Osteoblast (primary cell): ENCODE data around the gene GPR107. TPM values are rescaled to one million over a fixed set of nuclear protein-coding genes. Genes with fewer than 3 reads are reported as not detected.
A peak's percentile ranks its signal among the peaks of the same experiment; 100 is the strongest.
"Not testable (repeated sequence)": the region's sequence is repeated elsewhere in the genome, so short reads cannot be mapped to it uniquely, and the experiment has no call there.

Experiments
- DNase-seq: peaks from one replicate; pipeline ENCODE4 v3.0.0; 2011; ENCODE audit warnings: low spot score, mixed read lengths; ENCODE audit not compliant: insufficient read length; ENCODE audit errors: missing footprints
- H2AFZ ChIP-seq: 2 replicates; pipeline ENCODE4 v1.6.0; 2011; ENCODE audit warnings: mild to moderate bottlenecking, low read length
- H3K27ac ChIP-seq: 2 replicates; pipeline ENCODE4 v1.5.1; 2011; ENCODE audit warnings: mild to moderate bottlenecking, low read depth, low read length, moderate library complexity
- H3K27me3 ChIP-seq: 2 replicates; pipeline ENCODE4 v1.6.0; 2012; ENCODE audit warnings: mild to moderate bottlenecking, control low read depth, inconsistent platforms, low read length, moderate library complexity; ENCODE audit not compliant: insufficient read depth
- H3K36me3 ChIP-seq: 2 replicates; pipeline ENCODE4 v1.5.1; 2011; ENCODE audit warnings: mild to moderate bottlenecking, low read length, control low read depth, moderate library complexity; ENCODE audit not compliant: insufficient read depth
- H3K4me1 ChIP-seq: 2 replicates; pipeline ENCODE4 v1.5.1; 2011; ENCODE audit warnings: mild to moderate bottlenecking, low read length, control low read depth, moderate library complexity; ENCODE audit not compliant: insufficient read depth
- H3K4me2 ChIP-seq: 2 replicates; pipeline ENCODE4 v1.6.0; 2011; ENCODE audit warnings: mild to moderate bottlenecking, low read length; ENCODE audit not compliant: insufficient read depth
- H3K4me3 ChIP-seq: fragments of 200-600 bp; sonication (generic); 3 replicates; pipeline ENCODE4 v1.5.1; 2012; ENCODE audit warnings: mild to moderate bottlenecking, low read length, inconsistent platforms; ENCODE audit not compliant: insufficient read depth
- H3K79me2 ChIP-seq: 2 replicates; pipeline ENCODE4 v1.6.0; 2012; ENCODE audit warnings: mild to moderate bottlenecking, low read length, control low read depth, inconsistent platforms; ENCODE audit not compliant: insufficient read depth
- H3K9me3 ChIP-seq: 2 replicates; pipeline ENCODE4 v1.5.1; 2011; ENCODE audit warnings: low read depth, low read length, control low read depth
- H4K20me1 ChIP-seq: 2 replicates; pipeline ENCODE4 v1.6.0; 2012; ENCODE audit warnings: mild to moderate bottlenecking, low read length, control low read depth; ENCODE audit not compliant: insufficient read depth
- total RNA-seq: library from RNA; depleted of rRNA; stranded (reverse); fragments of >200 nt; gene quantifications from 2 replicates; pipeline ENCODE4 v1.2.3, GENCODE V29; 2012
- TF ChIP-seq, protein P1 (sequence below): IDR thresholded peaks from 2 replicates; pipeline ENCODE4 v1.5.1; 2011; ENCODE audit warnings: mild to moderate bottlenecking, low read depth, low read length, moderate library complexity; ENCODE audit errors: extremely low read depth

Gene GPR107
- total RNA-seq, 1 donor: 25.3 TPM

DNA sequence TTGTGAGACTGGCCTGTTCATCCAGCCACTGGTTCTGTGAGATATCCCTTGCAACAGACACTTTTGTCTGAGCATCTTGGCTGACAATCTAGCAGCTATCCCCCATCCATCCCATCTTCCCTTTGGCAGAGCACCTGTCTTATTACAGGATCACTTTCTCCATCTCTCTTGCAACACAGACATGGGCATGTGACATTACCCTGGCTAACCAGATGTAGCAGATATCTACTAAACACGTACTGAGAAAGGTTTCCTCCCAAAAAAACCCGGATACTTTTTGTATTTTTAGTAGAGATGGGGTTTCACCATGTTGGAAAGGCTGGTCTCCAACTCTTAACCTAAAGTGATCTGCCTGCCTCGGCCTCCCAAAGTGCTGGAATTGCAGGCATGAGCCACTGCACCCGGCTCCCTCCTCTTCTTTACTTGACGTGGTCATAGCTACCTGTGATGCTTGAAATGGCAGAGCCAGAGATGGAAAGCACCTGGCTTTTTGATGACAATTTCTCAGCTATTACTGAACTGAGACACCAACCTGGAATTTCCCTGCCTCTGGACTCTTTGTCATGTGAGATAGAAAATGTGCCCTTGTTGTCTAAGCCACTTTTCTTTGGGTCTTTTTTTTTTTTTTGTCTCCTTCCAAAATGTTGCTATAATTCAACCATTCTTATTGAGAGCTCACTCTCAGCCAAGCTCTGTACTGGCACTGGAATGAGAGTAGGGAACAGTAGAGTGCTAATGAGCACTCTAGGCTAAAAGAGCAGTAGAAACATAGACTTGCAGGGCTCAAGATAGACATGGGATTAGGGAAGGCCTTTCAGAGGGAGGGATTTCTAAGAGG is 43.3 kb upstream of the GPR107 start:
- Histone ChIP-seq H3K79me2 (peaks cover 29% of the 10 kb centered on the region), H4K20me1 (peaks cover 22% of the 10 kb centered on the region), H3K27ac (no peak overlapping the region), H3K27me3 (no peaks in the 10 kb centered on the region), H3K4me2 (no peak overlapping the region), H3K4me3 (no peak overlapping the region), H3K4me1 (no peaks in the 10 kb centered on the region), H3K36me3 (no peaks in the 10 kb centered on the region), H2AFZ (no peak overlapping the region), H3K9me3 (peaks cover 2% of the 10 kb centered on the region)
- TF ChIP-seq, protein P1, sequence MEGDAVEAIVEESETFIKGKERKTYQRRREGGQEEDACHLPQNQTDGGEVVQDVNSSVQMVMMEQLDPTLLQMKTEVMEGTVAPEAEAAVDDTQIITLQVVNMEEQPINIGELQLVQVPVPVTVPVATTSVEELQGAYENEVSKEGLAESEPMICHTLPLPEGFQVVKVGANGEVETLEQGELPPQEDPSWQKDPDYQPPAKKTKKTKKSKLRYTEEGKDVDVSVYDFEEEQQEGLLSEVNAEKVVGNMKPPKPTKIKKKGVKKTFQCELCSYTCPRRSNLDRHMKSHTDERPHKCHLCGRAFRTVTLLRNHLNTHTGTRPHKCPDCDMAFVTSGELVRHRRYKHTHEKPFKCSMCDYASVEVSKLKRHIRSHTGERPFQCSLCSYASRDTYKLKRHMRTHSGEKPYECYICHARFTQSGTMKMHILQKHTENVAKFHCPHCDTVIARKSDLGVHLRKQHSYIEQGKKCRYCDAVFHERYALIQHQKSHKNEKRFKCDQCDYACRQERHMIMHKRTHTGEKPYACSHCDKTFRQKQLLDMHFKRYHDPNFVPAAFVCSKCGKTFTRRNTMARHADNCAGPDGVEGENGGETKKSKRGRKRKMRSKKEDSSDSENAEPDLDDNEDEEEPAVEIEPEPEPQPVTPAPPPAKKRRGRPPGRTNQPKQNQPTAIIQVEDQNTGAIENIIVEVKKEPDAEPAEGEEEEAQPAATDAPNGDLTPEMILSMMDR: no peak
- peak; percentile 14 for DNase-seq

DNA sequence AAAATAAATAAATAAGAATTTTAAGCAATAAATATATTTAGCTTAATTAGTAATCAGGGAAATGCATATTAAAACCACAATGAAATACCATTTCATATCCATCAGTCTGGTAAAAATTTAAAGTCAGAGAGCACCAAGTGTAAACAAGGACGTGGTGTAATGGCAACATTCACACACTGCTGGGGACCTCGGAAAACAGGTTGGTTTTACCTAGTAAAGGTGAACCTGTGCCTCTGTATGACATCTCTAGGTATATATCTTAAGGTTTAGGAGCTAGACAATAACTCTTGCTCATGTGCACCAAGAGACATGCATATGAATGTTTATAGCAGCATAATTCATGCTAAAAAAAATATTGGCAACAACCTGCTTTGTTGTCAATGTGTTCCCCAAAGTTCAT is 40.4 kb upstream of the GPR107 start:
- peaks cover 31% of the 10 kb centered on the region for H3K79me2 ChIP-seq

DNA sequence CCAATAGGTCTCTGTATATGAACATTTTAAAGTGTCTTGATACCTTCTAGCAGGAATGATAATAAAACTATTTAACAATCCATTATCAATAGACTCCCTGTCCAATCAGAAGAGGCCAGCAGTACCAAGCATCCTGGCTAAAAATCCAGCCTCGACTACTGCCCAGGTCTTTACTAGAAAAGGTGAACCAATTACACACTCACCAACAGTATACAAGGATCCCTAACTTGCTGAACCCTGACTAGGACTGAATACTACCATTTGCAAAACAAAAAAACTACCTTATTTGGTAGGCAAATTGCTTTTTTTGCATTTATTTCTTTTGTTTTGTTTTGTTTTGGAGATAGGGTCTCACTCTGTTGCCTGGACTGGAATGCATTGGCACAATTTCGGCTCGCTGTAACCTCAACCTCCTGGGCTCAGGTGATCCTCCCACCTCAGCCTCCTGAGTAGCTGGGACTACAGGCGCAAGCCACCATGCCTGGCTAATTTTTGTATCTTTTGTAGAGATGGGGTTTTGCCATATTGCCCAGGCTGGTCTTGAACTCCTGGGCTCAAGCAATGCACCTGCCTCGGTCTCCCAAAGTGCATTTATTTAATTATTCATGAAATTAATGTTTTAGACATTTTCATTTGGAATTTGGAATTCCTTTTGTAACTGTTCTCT is 38.2 kb upstream of the GPR107 start:
- H3K27me3 ChIP-seq: no peaks in the 10 kb centered on the region
- no peak overlapping the region for H3K4me3 ChIP-seq
- H3K4me1 ChIP-seq: peaks cover 8% of the 10 kb centered on the region
- TF ChIP-seq, protein P1: no peak
- peaks cover 4% of the 10 kb centered on the region for H3K9me3 ChIP-seq
- no peak for DNase-seq
- peaks cover 21% of the 10 kb centered on the region for H4K20me1 ChIP-seq
- H3K36me3 ChIP-seq: no peaks in the 10 kb centered on the region
- H3K27ac ChIP-seq: no peak overlapping the region
- H3K4me2 ChIP-seq: no peak overlapping the region
- no peak overlapping the region for H2AFZ ChIP-seq
- H3K79me2 ChIP-seq: peaks cover 20% of the 10 kb centered on the region

More for the DNA sequence above, 40.4 kb upstream of the GPR107 start:
- Histone ChIP-seq H3K4me3 (no peak overlapping the region), H3K4me1 (peaks cover 8% of the 10 kb centered on the region), H3K4me2 (no peak overlapping the region), H2AFZ (no peak overlapping the region), H3K27me3 (no peaks in the 10 kb centered on the region), H4K20me1 (peaks cover 24% of the 10 kb centered on the region), H3K27ac (no peak overlapping the region), H3K9me3 (peaks cover 4% of the 10 kb centered on the region), H3K36me3 (no peaks in the 10 kb centered on the region)
- TF ChIP-seq, protein P1: no peak
- DNase-seq: no peak

DNA sequence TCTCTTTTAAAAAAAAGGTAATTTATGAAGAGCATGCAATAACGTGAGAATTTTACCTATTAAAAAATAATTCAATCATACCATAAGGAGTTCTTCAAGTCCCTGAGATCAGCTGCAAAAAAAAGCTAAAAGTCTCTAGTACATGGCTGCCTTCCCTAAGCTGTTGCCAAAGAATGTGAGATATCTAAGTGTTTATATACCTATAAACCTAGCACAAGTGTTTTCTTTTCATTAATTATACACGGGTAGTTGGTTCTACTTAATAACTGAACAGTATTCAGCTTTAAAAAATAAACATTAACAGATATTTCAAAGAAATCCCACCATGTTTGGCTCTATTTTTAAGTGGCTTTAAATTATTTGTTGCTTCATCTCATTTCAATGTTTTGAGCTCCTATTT is 36.6 kb upstream of the GPR107 start:
- TF ChIP-seq, protein P1: no peak
- Histone ChIP-seq H2AFZ (no peak overlapping the region), H3K27ac (peak overlapping the region; percentile 54), H3K4me1 (peaks cover 13% of the 10 kb centered on the region), H4K20me1 (peaks cover 23% of the 10 kb centered on the region), H3K4me3 (no peak overlapping the region), H3K27me3 (no peaks in the 10 kb centered on the region), H3K36me3 (no peaks in the 10 kb centered on the region), H3K9me3 (peaks cover 3% of the 10 kb centered on the region), H3K4me2 (peak overlapping the region; percentile 4), H3K79me2 (peaks cover 17% of the 10 kb centered on the region)
- DNase-seq: peak; percentile 15

DNA sequence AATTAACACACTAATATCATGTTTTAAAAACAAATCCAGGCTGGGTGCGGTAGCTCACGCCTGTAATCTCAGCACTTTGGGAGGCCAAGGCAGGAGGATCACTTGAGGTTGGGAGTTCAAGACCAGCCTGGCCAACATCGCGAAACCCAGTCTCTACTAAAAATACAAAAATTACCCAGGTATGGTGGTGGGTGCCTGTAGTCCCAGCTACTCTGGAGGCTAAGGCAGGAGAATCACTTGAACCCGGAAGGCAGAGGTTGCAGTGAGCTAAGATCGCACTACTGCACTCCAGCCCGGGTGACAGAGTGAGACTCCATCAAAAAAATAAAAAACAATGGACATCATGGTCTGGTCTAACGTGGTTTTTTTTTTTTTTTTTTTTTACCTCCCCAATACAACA is 36.2 kb upstream of the GPR107 start:
- H3K4me2 ChIP-seq, H3K9me3 ChIP-seq, H2AFZ ChIP-seq, DNase-seq, H3K4me3 ChIP-seq, H3K36me3 ChIP-seq, H3K27me3 ChIP-seq, H3K27ac ChIP-seq: not testable (repeated sequence)
- Histone ChIP-seq H4K20me1 (peaks cover 22% of the 10 kb centered on the region), H3K4me1 (peaks cover 13% of the 10 kb centered on the region), H3K79me2 (peaks cover 17% of the 10 kb centered on the region)
